ENCODE results near the gene MRPS9.

MRPS9 gene

GRCh38 chr2:105092797-105093196 lies 54.9 kb downstream of the MRPS9 start:
- Histone ChIP-seq H2BK120ac (ENCODE audit: low read depth, low read length) (no peak overlapping the region), H2BK15ac (ENCODE audit: low read depth, poor library complexity, severe bottlenecking) (no peak overlapping the region), H2BK12ac (ENCODE audit: low read length in 2 of 2) (no peak overlapping the region), H3K18ac (ENCODE audit: low read depth in 1 of 2, low read length in 2 of 2) (no peak overlapping the region), H3K36me3 (ENCODE audit: control insufficient read depth in 1 of 2, insufficient read depth in 2 of 2, low read depth in 1 of 2, low read length in 2 of 2) (peaks cover 8 to 33% of the 10 kb centered on the region in 2 experiments), H2BK5ac (ENCODE audit: low read depth, low read length, poor library complexity, severe bottlenecking) (no peak overlapping the region), H3K27me3 (ENCODE audit: control insufficient read depth in 1 of 2, insufficient read depth in 1 of 2, low read length in 2 of 2) (no peaks in the 10 kb centered on the region), H3K23ac (ENCODE audit: low read length in 2 of 2) (no peak overlapping the region), H2AFZ (ENCODE audit: low read depth, low read length) (no peak overlapping the region), H3K9me3 (ENCODE audit: control insufficient read depth, low read length) (no peaks in the 10 kb centered on the region), H2AK5ac (ENCODE audit: low read length, severe bottlenecking) (no peak overlapping the region), H4K8ac (ENCODE audit: low read length) (no peak overlapping the region), H3K9ac (ENCODE audit: low read length) (no peak overlapping the region), H3K4me3 (ENCODE audit: insufficient read depth in 1 of 2, low read depth in 1 of 2, low read length in 2 of 2) (no peak overlapping the region), H3K4me1 (ENCODE audit: control insufficient read depth, insufficient read depth, low read depth, low read length) (no peaks in the 10 kb centered on the region), H3K14ac (ENCODE audit: low read length in 2 of 2) (no peak overlapping the region), H3K4me2 (ENCODE audit: low read length, poor library complexity, severe bottlenecking) (no peak overlapping the region), H3K79me1 (replicated peaks; ENCODE audit: low read length, poor library complexity, severe bottlenecking) (peaks cover 1% of the 10 kb centered on the region), H4K91ac (ENCODE audit: low read length) (no peak overlapping the region), H3K4ac (ENCODE audit: low read depth in 1 of 2, low read length in 2 of 2) (no peak overlapping the region), H3K27ac (ENCODE audit: low read length, poor library complexity, severe bottlenecking) (no peak overlapping the region)
- no peak for DNase-seq
- WGBS: 100% methylated on average over 2 of the region's 5 CpGs

GRCh38 chr2:105099153-105099552 lies 61.3 kb downstream of the MRPS9 start:
- Histone ChIP-seq H3K27me3 (ENCODE audit: control insufficient read depth in 1 of 2, insufficient read depth in 1 of 2, low read length in 2 of 2) (no peaks in the 10 kb centered on the region), H3K4me2 (ENCODE audit: low read length, poor library complexity, severe bottlenecking) (no peak overlapping the region), H2AK5ac (ENCODE audit: low read length, severe bottlenecking) (no peak overlapping the region), H3K27ac (ENCODE audit: low read length, poor library complexity, severe bottlenecking) (no peak overlapping the region), H3K36me3 (ENCODE audit: control insufficient read depth in 1 of 2, insufficient read depth in 2 of 2, low read depth in 1 of 2, low read length in 2 of 2) (peaks cover 21 to 41% of the 10 kb centered on the region in 2 experiments), H2BK5ac (ENCODE audit: low read depth, low read length, poor library complexity, severe bottlenecking) (no peak overlapping the region), H2AFZ (ENCODE audit: low read depth, low read length) (no peak overlapping the region), H4K91ac (ENCODE audit: low read length) (no peak overlapping the region), H2BK120ac (ENCODE audit: low read depth, low read length) (no peak overlapping the region), H2BK12ac (ENCODE audit: low read length in 2 of 2) (no peak overlapping the region), H3K9me3 (ENCODE audit: control insufficient read depth, low read length) (no peaks in the 10 kb centered on the region), H3K4me1 (ENCODE audit: control insufficient read depth, insufficient read depth, low read depth, low read length) (peaks cover 15% of the 10 kb centered on the region), H3K9ac (ENCODE audit: low read length) (no peak overlapping the region), H3K4ac (ENCODE audit: low read depth in 1 of 2, low read length in 2 of 2) (no peak overlapping the region), H3K79me1 (replicated peaks; ENCODE audit: low read length, poor library complexity, severe bottlenecking) (peaks cover 1% of the 10 kb centered on the region), H3K4me3 (ENCODE audit: insufficient read depth in 1 of 2, low read depth in 1 of 2, low read length in 2 of 2) (no peak overlapping the region), H3K18ac (ENCODE audit: low read depth in 1 of 2, low read length in 2 of 2) (no peak overlapping the region), H3K14ac (ENCODE audit: low read length in 2 of 2) (no peak overlapping the region), H4K8ac (ENCODE audit: low read length) (no peak overlapping the region), H2BK15ac (ENCODE audit: low read depth, poor library complexity, severe bottlenecking) (no peak overlapping the region), H3K23ac (ENCODE audit: low read length in 2 of 2) (no peak overlapping the region)
- no peak for DNase-seq
- 96% methylated on average over 1 of the region's 1 CpG for WGBS

GRCh38 chr2:105100046-105100840 lies 62.4 kb downstream of the MRPS9 start:
- DNase-seq: no peak

GRCh38 chr2:105102001-105102400 lies 64.1 kb downstream of the MRPS9 start:
- peak overlapping the region; percentile 8 for H3K27ac ChIP-seq (ENCODE audit: low read length, poor library complexity, severe bottlenecking)
- no peak overlapping the region for H2BK120ac ChIP-seq (ENCODE audit: low read depth, low read length)
- no peak overlapping the region for H2BK5ac ChIP-seq (ENCODE audit: low read depth, low read length, poor library complexity, severe bottlenecking)
- H3K36me3 ChIP-seq (ENCODE audit: control insufficient read depth in 1 of 2, insufficient read depth in 2 of 2, low read depth in 1 of 2, low read length in 2 of 2): peaks cover 18 to 29% of the 10 kb centered on the region in 2 experiments
- H3K14ac ChIP-seq (ENCODE audit: low read length in 2 of 2): no peak overlapping the region
- no peak overlapping the region for H3K9ac ChIP-seq (ENCODE audit: low read length)
- H2AK5ac ChIP-seq (ENCODE audit: low read length, severe bottlenecking): peak overlapping the region; percentile 91
- 95% methylated on average over 12 of the region's 12 CpGs for WGBS
- no peak overlapping the region for H2BK15ac ChIP-seq (ENCODE audit: low read depth, poor library complexity, severe bottlenecking)
- no peak overlapping the region for H3K18ac ChIP-seq (ENCODE audit: low read depth in 1 of 2, low read length in 2 of 2)
- H4K91ac ChIP-seq (ENCODE audit: low read length): no peak overlapping the region
- H4K8ac ChIP-seq (ENCODE audit: low read length): no peak overlapping the region
- no peak overlapping the region for H3K4me2 ChIP-seq (ENCODE audit: low read length, poor library complexity, severe bottlenecking)
- H3K79me1 ChIP-seq (replicated peaks; ENCODE audit: low read length, poor library complexity, severe bottlenecking): no peaks in the 10 kb centered on the region
- no peak overlapping the region for H2AFZ ChIP-seq (ENCODE audit: low read depth, low read length)
- H3K4me3 ChIP-seq (ENCODE audit: insufficient read depth in 1 of 2, low read depth in 1 of 2, low read length in 2 of 2): no peak overlapping the region
- H3K4ac ChIP-seq (ENCODE audit: low read depth in 1 of 2, low read length in 2 of 2): no peak overlapping the region
- H3K23ac ChIP-seq (ENCODE audit: low read length in 2 of 2): no peak overlapping the region
- no peak overlapping the region for H2BK12ac ChIP-seq (ENCODE audit: low read length in 2 of 2)
- peaks cover 15% of the 10 kb centered on the region for H3K4me1 ChIP-seq (ENCODE audit: control insufficient read depth, insufficient read depth, low read depth, low read length)
- DNase-seq: no peak
- no peaks in the 10 kb centered on the region for H3K27me3 ChIP-seq (ENCODE audit: control insufficient read depth in 1 of 2, insufficient read depth in 1 of 2, low read length in 2 of 2)
- no peaks in the 10 kb centered on the region for H3K9me3 ChIP-seq (ENCODE audit: control insufficient read depth, low read length)

More at GRCh38 chr2:105100046-105100840, 62.4 kb downstream of the MRPS9 start:
- no peak overlapping the region for H2BK12ac ChIP-seq (ENCODE audit: low read length in 2 of 2)
- H2AFZ ChIP-seq (ENCODE audit: low read depth, low read length): no peak overlapping the region
- peaks cover 15% of the 10 kb centered on the region for H3K4me1 ChIP-seq (ENCODE audit: control insufficient read depth, insufficient read depth, low read depth, low read length)
- no peak overlapping the region for H4K8ac ChIP-seq (ENCODE audit: low read length)
- 98% methylated on average over 9 of the region's 9 CpGs for WGBS
- H3K14ac ChIP-seq (ENCODE audit: low read length in 2 of 2): no peak overlapping the region
- no peak overlapping the region for H4K91ac ChIP-seq (ENCODE audit: low read length)
- no peak overlapping the region for H3K4me3 ChIP-seq (ENCODE audit: insufficient read depth in 1 of 2, low read depth in 1 of 2, low read length in 2 of 2)
- no peaks in the 10 kb centered on the region for H3K9me3 ChIP-seq (ENCODE audit: control insufficient read depth, low read length)
- no peak overlapping the region for H2AK5ac ChIP-seq (ENCODE audit: low read length, severe bottlenecking)
- no peaks in the 10 kb centered on the region for H3K27me3 ChIP-seq (ENCODE audit: control insufficient read depth in 1 of 2, insufficient read depth in 1 of 2, low read length in 2 of 2)
- H3K79me1 ChIP-seq (replicated peaks; ENCODE audit: low read length, poor library complexity, severe bottlenecking): peaks cover 1% of the 10 kb centered on the region
- H3K27ac ChIP-seq (ENCODE audit: low read length, poor library complexity, severe bottlenecking): no peak overlapping the region
- H2BK120ac ChIP-seq (ENCODE audit: low read depth, low read length): no peak overlapping the region
- H3K4me2 ChIP-seq (ENCODE audit: low read length, poor library complexity, severe bottlenecking): no peak overlapping the region
- H3K4ac ChIP-seq (ENCODE audit: low read depth in 1 of 2, low read length in 2 of 2): no peak overlapping the region
- no peak overlapping the region for H2BK5ac ChIP-seq (ENCODE audit: low read depth, low read length, poor library complexity, severe bottlenecking)
- H3K36me3 ChIP-seq (ENCODE audit: control insufficient read depth in 1 of 2, insufficient read depth in 2 of 2, low read depth in 1 of 2, low read length in 2 of 2): peaks cover 21 to 35% of the 10 kb centered on the region in 2 experiments
- no peak overlapping the region for H3K18ac ChIP-seq (ENCODE audit: low read depth in 1 of 2, low read length in 2 of 2)
- no peak overlapping the region for H2BK15ac ChIP-seq (ENCODE audit: low read depth, poor library complexity, severe bottlenecking)
- H3K23ac ChIP-seq (ENCODE audit: low read length in 2 of 2): no peak overlapping the region
- no peak overlapping the region for H3K9ac ChIP-seq (ENCODE audit: low read length)
